ENCODE measurements around the gene ULK4. TPM values are rescaled to one million over a fixed set of nuclear protein-coding genes. Genes with fewer than 3 reads are reported as not detected.
"Not testable (repeated sequence)": the region's sequence is repeated elsewhere in the genome, so short reads cannot be mapped to it uniquely, and the experiment has no call there.

ULK4 gene
- total and polyA plus RNA-seq, 9 donors, result 2.4 to 58.7 (median 7.3) TPM

- no peaks in the 10 kb centered on the region for H3K4me1 ChIP-seq (ENCODE audit: insufficient read depth)
- intact Hi-C loops (cut with DNase I), result loop anchor here in 1 of 4 donors (10.0 kb wide), 1 partner anchor 1533 kb away; no protein-coding TSS in a partner anchor
- H3K4me3 ChIP-seq, result no peak overlapping the region
Measured at GRCh38 chr3:41867533-41867932, 94.4 kb downstream of the ULK4 start.

GRCh38 chr3:41866298-41866697 is 95.6 kb downstream of the ULK4 start:
- H3K4me1 ChIP-seq (ENCODE audit: insufficient read depth), result no peaks in the 10 kb centered on the region
- TF ChIP-seq EP300 (IDR thresholded peaks at IDR 0.05) (no peak), POLR2A (IDR thresholded peaks at IDR 0.05) (no peak), CTCF (IDR thresholded peaks at IDR 0.05) (no peak)
- no peaks in the 10 kb centered on the region for H3K36me3 ChIP-seq
- no peaks in the 10 kb centered on the region for H3K27me3 ChIP-seq
- H3K4me3 ChIP-seq, result no peak overlapping the region
- intact Hi-C loops (cut with DNase I), result loop anchor here in 1 of 4 donors (10.0 kb wide), 1 partner anchor 1531 kb away; no protein-coding TSS in a partner anchor
- no peaks in the 10 kb centered on the region for H3K9me3 ChIP-seq
- DNase-seq, result no peak
- WGBS, 3 donors, result 94 to 97% (median 95%) methylated on average over 6 of the region's 6 CpGs
- no peak overlapping the region for H3K27ac ChIP-seq

More at GRCh38 chr3:41867533-41867932, 94.4 kb downstream of the ULK4 start:
- 95 to 97% (median 96%) methylated on average over 2 of the region's 2 CpGs for WGBS, 3 donors
- no peak for DNase-seq
- Histone ChIP-seq H3K9me3 (no peaks in the 10 kb centered on the region), H3K27me3 (no peaks in the 10 kb centered on the region), H3K36me3 (no peaks in the 10 kb centered on the region), H3K27ac (no peak overlapping the region)
- no peak for TF ChIP-seq EP300 (IDR thresholded peaks at IDR 0.05)
- no peak for TF ChIP-seq CTCF (IDR thresholded peaks at IDR 0.05)
- TF ChIP-seq POLR2A (IDR thresholded peaks at IDR 0.05), result no peak

GRCh38 chr3:41863024-41863423 is 98.9 kb downstream of the ULK4 start:
- intact Hi-C loops (cut with DNase I), result loop anchor here in 1 of 4 donors (10.0 kb wide), 1 partner anchor 1528 kb away; no protein-coding TSS in a partner anchor
- no peaks in the 10 kb centered on the region for H3K4me1 ChIP-seq (ENCODE audit: insufficient read depth)
- no peaks in the 10 kb centered on the region for H3K9me3 ChIP-seq
- H3K36me3 ChIP-seq, result no peaks in the 10 kb centered on the region
- no peaks in the 10 kb centered on the region for H3K27me3 ChIP-seq
- no peak overlapping the region for H3K27ac ChIP-seq
- no peak overlapping the region for H3K4me3 ChIP-seq
- DNase-seq, result no peak
- WGBS, 3 donors, result 92 to 100% (median 100%) methylated on average over 1 of the region's 1 CpG
- TF ChIP-seq POLR2A (IDR thresholded peaks at IDR 0.05) (no peak), CTCF (IDR thresholded peaks at IDR 0.05) (no peak), EP300 (IDR thresholded peaks at IDR 0.05) (no peak)

DNA sequence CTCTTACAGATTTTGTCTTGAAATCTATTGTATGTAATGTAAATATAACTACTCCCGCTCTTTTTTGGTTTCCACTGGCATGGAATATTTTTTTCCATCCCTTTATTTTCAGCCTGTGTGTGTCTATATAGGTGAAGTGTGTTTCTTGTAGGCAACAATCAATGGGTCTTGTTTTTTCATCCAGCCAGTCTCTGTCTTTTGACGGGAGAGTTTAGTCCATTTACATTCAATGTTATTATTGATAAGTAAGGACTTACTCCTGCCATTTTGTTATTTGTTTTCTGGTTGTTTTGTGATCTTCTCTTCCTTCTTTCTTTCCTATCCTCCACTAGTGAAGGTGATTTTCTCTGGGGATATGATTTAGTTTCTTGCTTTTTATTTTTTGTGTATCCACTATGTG is 101.4 kb downstream of the ULK4 start:
- 88 to 97% (median 95%) methylated on average over 2 of the region's 2 CpGs for WGBS, 3 donors
- not testable (repeated sequence) for H3K4me3 ChIP-seq; H3K36me3 ChIP-seq; H3K4me1 ChIP-seq (ENCODE audit: insufficient read depth); H3K9me3 ChIP-seq; H3K27ac ChIP-seq; DNase-seq; H3K27me3 ChIP-seq
- intact Hi-C loops (cut with DNase I), result loop anchor here in 1 of 4 donors (10.0 kb wide), 1 partner anchor 1526 kb away; no protein-coding TSS in a partner anchor

DNA sequence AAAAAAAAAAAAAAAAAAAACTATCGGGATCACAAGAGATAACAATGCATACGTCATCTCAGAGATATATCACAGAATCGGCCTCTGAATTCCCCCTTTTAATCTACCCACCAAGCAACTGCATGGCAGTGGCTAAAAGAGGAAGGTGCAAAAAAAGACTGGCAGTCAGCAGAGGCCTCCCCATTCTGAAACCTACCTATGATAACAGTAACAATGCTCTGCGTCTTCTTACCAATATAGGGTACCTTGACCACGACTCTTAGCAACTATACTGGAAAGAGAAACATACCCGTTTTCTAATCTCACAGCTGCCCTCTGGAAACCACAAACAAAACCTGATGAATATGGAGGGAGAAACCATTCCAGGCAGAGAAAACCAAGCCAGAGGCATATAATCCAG is 106.9 kb downstream of the ULK4 start:
- Histone ChIP-seq H3K27ac (no peak overlapping the region), H3K36me3 (no peaks in the 10 kb centered on the region), H3K4me1 (ENCODE audit: insufficient read depth) (no peaks in the 10 kb centered on the region), H3K9me3 (no peaks in the 10 kb centered on the region), H3K4me3 (no peak overlapping the region), H3K27me3 (no peaks in the 10 kb centered on the region)
- 90 to 96% (median 91%) methylated on average over 6 of the region's 6 CpGs for WGBS, 3 donors
- intact Hi-C loops (cut with DNase I), result no loop called here
- DNase-seq, result no peak
- no peak for TF ChIP-seq CTCF (IDR thresholded peaks at IDR 0.05)
- TF ChIP-seq POLR2A (IDR thresholded peaks at IDR 0.05), result no peak
- TF ChIP-seq EP300 (IDR thresholded peaks at IDR 0.05), result no peak

Data from ovary (tissue), 9 donors.